Smooth muscle cell (in vitro differentiated cells): ENCODE results near the gene PINK1. TPM values are rescaled to one million over a fixed set of nuclear protein-coding genes. Genes with fewer than 3 reads are reported as not detected.
A peak's percentile ranks its signal among the peaks of the same experiment; 100 is the strongest.

ENCODE experiments used
- DNase-seq: peaks from one replicate; lab custom pipeline; 2025; ENCODE audit not compliant: unreplicated experiment; lab: John Stamatoyannopoulos, UW
- H2AFZ ChIP-seq: fragments of 200-600 bp; sonication (generic); 2 replicates; pipeline ENCODE4 v1.6.0; 2016; ENCODE audit warnings: antibody characterized with exemption, low read depth, mild to moderate bottlenecking
- H3F3A ChIP-seq: fragments of 200-600 bp; sonication (generic); 2 replicates; pipeline ENCODE4 v1.6.0; 2017; ENCODE audit warnings: antibody characterized with exemption, low read depth
- H3K27ac ChIP-seq: fragments of 200-600 bp; sonication (generic); 2 replicates; pipeline ENCODE4 v1.5.1; 2016; ENCODE audit warnings: low read depth, mild to moderate bottlenecking
- H3K27me3 ChIP-seq: fragments of 200-600 bp; sonication (generic); 2 replicates; pipeline ENCODE4 v1.6.1; 2016; ENCODE audit warnings: low read depth, mild to moderate bottlenecking
- H3K36me3 ChIP-seq: fragments of 200-600 bp; sonication (generic); 2 replicates; pipeline ENCODE4 v1.5.1; 2016; ENCODE audit warnings: low read depth
- H3K4me1 ChIP-seq: fragments of 200-600 bp; sonication (generic); 2 replicates; pipeline ENCODE4 v1.5.1; 2016; ENCODE audit warnings: low read depth
- H3K4me2 ChIP-seq: fragments of 200-600 bp; sonication (generic); 2 replicates; pipeline ENCODE4 v1.6.0; 2016; ENCODE audit warnings: mild to moderate bottlenecking
- H3K4me3 ChIP-seq: fragments of 200-600 bp; sonication (generic); 2 replicates; pipeline ENCODE4 v1.5.1; 2016; ENCODE audit warnings: mild to moderate bottlenecking
- H3K79me2 ChIP-seq: fragments of 200-600 bp; sonication (generic); 2 replicates; pipeline ENCODE4 v1.6.0; 2016; ENCODE audit warnings: low read depth, mild to moderate bottlenecking
- H3K9ac ChIP-seq: fragments of 200-600 bp; sonication (generic); 2 replicates; pipeline ENCODE4 v1.6.0; 2016; ENCODE audit warnings: low read depth
- H3K9me3 ChIP-seq: fragments of 200-600 bp; sonication (generic); replicated peaks from 2 replicates; pipeline ENCODE4 v1.5.1; 2016; ENCODE audit warnings: low read depth
- H4K20me1 ChIP-seq: fragments of 200-600 bp; sonication (generic); 2 replicates; pipeline ENCODE4 v1.6.0; 2016; ENCODE audit warnings: low read depth
- CTCF ChIP-seq: fragments of 200-600 bp; sonication (generic); IDR thresholded peaks from 2 replicates; pipeline ENCODE4 v1.5.1; 2017; ENCODE audit warnings: borderline replicate concordance, mild to moderate bottlenecking, antibody characterized with exemption; ENCODE audit not compliant: insufficient read depth, poor library complexity, severe bottlenecking
- WGBS: methylation state at CpG from one replicate; pipeline ENCODE4 v1.1.7; 2016; ENCODE audit warnings: low lambda C conversion rate; 5-methylcytosine and 5-hydroxymethylcytosine counted together
- polyA plus RNA-seq: library from polyadenylated mRNA; unstranded; fragments of >200 nt; fragmentation: Nextera tagmentation; extraction: Ambion mirVana; gene quantifications from 2 replicates; pipeline ENCODE4 v1.2.1, GENCODE V29; 2016
- total RNA-seq: library from RNA; depleted of rRNA; stranded (reverse); fragments of >200 nt; gene quantifications from 2 replicates; pipeline ENCODE4 v1.2.3, GENCODE V29; 2014

The PINK1 gene
- total and polyA plus RNA-seq, 2 experiments from 2014 or later = 28.8 to 63.3 TPM

GRCh38 chr1:20693623-20694022, 60.4 kb downstream of the PINK1 start:
- no peak overlapping the region for H3K27ac ChIP-seq
- H3K9me3 ChIP-seq = no peaks in the 10 kb centered on the region
- no peak overlapping the region for H3K4me2 ChIP-seq
- WGBS = 88% methylated on average over 2 of the region's 2 CpGs
- H3K27me3 ChIP-seq = no peaks in the 10 kb centered on the region
- H3K9ac ChIP-seq = no peak overlapping the region
- no peak overlapping the region for H2AFZ ChIP-seq
- DNase-seq = no peak
- H3K36me3 ChIP-seq = no peaks in the 10 kb centered on the region
- H3K4me3 ChIP-seq = no peak overlapping the region
- H4K20me1 ChIP-seq = no peaks in the 10 kb centered on the region
- no peak for TF ChIP-seq CTCF
- no peaks in the 10 kb centered on the region for H3K4me1 ChIP-seq
- no peaks in the 10 kb centered on the region for H3K79me2 ChIP-seq
- H3F3A ChIP-seq = peaks cover 3% of the 10 kb centered on the region

- Histone ChIP-seq H3K4me2 (no peak overlapping the region), H2AFZ (no peak overlapping the region), H3K27ac (no peak overlapping the region), H3K4me3 (no peak overlapping the region), H3K9ac (no peak overlapping the region), H3K4me1 (no peaks in the 10 kb centered on the region), H3F3A (peaks cover 3% of the 10 kb centered on the region), H3K36me3 (no peaks in the 10 kb centered on the region), H3K27me3 (no peaks in the 10 kb centered on the region), H4K20me1 (no peaks in the 10 kb centered on the region), H3K79me2 (no peaks in the 10 kb centered on the region), H3K9me3 (no peaks in the 10 kb centered on the region)
- no peak for DNase-seq
- 94% methylated on average over 10 of the region's 10 CpGs for WGBS
- no peak for TF ChIP-seq CTCF
These were observed 62.3 kb downstream of the PINK1 start for GRCh38 chr1:20695515-20695914.

- no peaks in the 10 kb centered on the region for H3K4me1 ChIP-seq
- peak overlapping the region; percentile 93 for H3K4me2 ChIP-seq
- H3K27ac ChIP-seq = peak overlapping the region; percentile 32
- DNase-seq = peak; percentile 94
- peak; percentile 88 for TF ChIP-seq CTCF
- WGBS = 3% methylated on average over 35 of the region's 46 CpGs
- no peaks in the 10 kb centered on the region for H3K79me2 ChIP-seq
- H3K9ac ChIP-seq = no peak overlapping the region
- H3K36me3 ChIP-seq = no peaks in the 10 kb centered on the region
- H3K9me3 ChIP-seq = no peaks in the 10 kb centered on the region
- no peaks in the 10 kb centered on the region for H3K27me3 ChIP-seq
- H2AFZ ChIP-seq = peak overlapping the region; percentile 87
- peak overlapping the region; percentile 65 for H3K4me3 ChIP-seq
- H3F3A ChIP-seq = peaks cover 3% of the 10 kb centered on the region
- no peaks in the 10 kb centered on the region for H4K20me1 ChIP-seq
These were observed 63.4 kb downstream of the PINK1 start for GRCh38 chr1:20696397-20697333.
